Left forelimb (tissue), 1 donor: Measurements from ENCODE around the gene GLS.
"Not testable (repeated sequence)": the region's sequence is repeated elsewhere in the genome, so short reads cannot be mapped to it uniquely, and the experiment has no call there.

Experiments
- DNase-seq: peaks from one replicate; pipeline ENCODE4 v3.0.0-alpha.2; 2018; ENCODE audit warnings: low spot score

Gene GLS

GRCh38 chr2:190856985-190857384, 23.6 kb upstream of the GLS start:
- DNase-seq: no peak

DNA sequence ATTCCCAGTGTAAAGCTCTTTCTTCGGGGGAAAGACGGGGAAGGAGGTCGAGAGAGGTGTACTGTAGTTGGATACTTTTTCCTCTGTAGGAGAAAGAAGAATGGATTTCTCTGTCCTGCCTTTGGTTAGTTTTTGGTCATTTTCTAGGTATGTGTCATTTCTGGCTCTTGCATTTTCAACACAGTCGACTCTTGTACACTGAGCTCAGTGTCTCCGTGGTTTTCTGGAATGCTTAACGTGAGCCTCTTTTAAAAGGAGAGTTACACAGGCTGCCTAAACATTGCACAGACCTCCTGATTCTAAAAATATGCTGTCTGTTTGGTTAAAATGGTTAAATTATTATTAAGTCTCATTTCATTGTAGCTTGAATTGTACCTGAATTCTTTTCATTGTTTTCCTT, 21.8 kb upstream of the GLS start:
- DNase-seq: no peak

DNA sequence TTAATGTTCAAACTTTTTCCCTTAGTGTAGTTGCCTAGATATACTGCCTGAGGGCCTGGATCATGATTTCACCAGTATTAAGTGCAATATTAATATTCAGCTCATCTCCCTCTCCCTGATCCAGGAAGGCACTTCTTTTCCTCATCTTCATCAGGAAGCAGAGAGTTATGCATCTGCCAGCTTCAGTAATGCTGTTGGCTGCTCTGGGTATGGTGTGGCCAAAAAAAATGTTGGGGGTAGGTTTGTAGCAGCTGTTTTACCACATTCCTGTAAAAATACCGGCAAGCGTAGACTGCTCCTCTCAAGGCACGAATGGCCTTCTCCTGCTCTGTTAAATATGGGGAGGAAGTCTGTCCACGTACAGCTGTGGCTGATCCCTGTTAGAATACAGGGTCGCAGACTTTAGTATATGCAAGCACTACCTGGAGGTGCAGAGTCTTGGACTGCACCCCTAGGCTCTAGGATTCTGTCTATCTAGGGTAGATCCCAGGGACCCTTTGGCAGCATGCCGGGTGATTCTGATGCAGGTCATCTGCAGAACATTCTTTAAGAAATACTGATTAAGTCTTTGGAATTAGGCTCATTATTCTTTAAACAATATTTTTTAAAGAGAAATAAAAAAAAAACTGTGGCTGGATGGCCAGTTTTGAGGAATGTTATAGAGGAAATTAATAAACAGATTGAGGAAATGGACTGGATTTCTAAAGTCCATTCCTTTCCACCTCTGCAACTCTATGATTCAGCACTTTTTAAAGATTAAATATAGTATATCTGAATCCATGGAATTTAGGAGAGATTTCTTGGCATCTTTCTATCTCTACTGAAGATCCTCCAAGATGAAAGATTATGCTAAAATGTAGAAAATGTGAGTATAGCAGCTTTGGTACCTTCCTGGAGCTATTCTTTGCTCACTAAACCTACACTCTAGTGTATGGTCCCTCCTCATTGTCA, 21.0 kb upstream of the GLS start:
- DNase-seq: no peak

- no peak for DNase-seq
Measured at GRCh38 chr2:190860985-190861680, 19.5 kb upstream of the GLS start.

DNA sequence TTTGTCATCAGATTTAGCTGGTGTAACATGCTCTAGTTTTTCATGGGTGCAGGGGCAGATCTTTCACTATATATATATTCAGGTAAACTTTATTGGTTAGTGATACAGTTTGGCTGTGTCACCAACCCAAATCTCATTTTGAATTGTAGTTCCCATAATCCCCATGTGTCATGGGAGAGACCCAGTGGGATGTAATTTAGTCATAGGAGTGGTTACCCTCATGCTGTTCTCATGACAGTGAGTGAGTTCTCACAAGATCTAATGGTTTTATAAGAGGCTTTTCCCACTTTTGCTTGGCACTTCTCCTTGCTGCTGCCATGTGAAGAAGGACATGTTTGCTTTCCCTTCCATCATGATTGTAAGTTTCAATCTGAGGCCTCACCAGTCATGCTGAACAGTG, 18.5 kb upstream of the GLS start:
- not testable (repeated sequence) for DNase-seq

DNA sequence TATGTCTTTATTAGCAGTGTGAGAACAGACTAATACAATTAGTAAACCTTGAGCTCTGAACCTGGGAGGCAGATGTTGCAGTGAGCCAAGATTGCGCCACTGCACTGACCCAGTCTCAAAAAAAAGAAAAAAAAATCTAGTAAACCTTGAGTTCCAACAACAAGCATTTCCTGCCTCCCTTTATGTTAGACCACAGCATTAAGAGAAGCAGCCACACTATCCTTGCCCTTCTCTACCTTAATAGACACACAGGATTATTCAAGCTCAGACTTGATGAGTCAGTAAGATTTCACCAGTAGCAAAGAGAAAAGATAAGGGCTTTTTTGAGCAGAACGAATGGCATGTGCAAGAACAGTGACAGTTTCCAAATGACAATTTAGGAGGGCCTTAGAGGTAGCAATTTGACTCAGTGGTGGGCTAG, 18.0 kb upstream of the GLS start:
- no peak for DNase-seq

DNA sequence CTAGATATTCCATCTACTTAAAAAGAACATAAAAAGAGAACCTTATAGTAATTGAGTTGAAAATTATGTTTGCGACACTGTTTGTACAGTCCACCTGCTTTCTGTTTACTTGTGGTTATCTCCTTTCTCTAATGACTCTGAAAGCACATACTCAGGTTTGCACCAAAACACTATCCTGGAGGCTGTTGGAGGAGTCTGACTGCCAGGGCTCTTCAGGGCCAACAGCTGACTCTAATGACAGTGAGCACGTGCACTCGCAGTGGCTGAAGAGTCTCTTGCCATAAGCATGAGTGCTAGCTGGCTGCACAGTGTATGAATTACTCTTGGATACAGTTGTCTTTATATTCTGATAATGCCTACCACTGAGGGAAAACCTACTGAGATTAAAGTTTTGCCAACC, 16.7 kb upstream of the GLS start:
- DNase-seq: no peak

GRCh38 chr2:190864375-190864774, 16.2 kb upstream of the GLS start:
- no peak for DNase-seq

- no peak for DNase-seq
Measured at GRCh38 chr2:190867212-190867611, 13.4 kb upstream of the GLS start.

DNA sequence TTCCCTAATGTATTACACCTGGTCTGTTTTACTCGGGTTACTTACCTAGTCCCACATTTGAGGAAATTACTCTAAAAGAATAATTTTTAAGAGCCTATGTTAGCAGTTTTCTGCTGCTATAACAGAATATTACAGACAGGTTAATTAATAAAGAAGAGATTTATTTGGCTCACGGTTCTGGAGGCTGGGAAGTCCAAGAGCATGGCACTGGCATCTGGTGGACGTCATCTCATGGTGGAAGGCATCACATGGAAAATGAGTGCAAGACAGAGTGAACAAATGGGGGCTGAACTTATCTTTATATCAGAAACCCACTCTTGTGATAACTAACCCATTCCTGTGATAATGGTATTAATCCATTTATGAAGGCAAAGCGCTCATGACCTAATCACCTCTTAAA, 12.8 kb upstream of the GLS start:
- DNase-seq: no peak

DNA sequence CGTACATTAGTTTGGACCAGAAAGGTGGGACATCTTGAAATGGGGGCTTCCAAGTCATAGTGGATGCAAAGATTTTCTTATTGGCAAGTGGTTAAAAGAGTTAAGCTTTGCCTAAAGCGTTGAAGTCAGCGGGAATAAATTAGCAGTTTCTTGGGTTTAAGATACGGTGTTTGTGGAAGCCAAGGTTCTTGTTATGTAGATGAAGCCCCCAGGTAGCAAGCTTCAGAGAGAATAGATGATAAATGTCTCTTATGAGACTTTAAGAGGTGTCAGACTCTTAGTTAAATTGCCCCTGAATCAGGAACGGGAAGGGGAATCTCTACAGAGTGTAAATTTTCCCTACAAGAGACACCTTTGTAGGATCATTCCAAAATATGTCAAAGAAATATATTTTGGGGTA, 10.9 kb upstream of the GLS start:
- no peak for DNase-seq

- DNase-seq: not testable (repeated sequence)
Measured at GRCh38 chr2:190873451-190873850, 7.2 kb upstream of the GLS start.

- no peak for DNase-seq
Measured at GRCh38 chr2:190875891-190876290, 4.7 kb upstream of the GLS start.

GRCh38 chr2:190876631-190877030, 4.0 kb upstream of the GLS start:
- DNase-seq: no peak

DNA sequence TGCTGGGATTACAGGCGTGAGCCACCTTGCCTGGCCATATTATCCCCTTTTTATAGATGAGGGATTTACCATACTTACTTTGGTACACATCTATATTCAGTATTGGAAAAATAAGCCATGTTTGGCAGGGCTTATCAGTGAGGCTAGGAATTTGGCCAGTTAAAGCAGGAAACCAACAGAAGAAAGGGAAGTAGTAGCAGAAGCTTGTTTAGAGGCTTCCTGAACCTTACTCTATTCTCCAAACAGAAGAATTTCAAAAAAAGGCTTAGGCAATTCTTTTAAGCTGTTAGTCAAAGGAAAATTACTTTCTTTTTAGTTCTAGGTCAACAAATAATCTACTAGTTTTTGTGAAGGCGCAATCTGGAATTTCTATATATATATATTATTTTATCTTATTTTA, 3.2 kb upstream of the GLS start:
- DNase-seq: no peak

GRCh38 chr2:190879474-190880377, 895 bp upstream of the GLS start:
- DNase-seq: no peak

- no peak for DNase-seq
Measured at GRCh38 chr2:190881084-190881597, 520 bp downstream of the GLS start.

GRCh38 chr2:190881598-190882410, 1.2 kb downstream of the GLS start:
- peak; percentile 84 for DNase-seq

- DNase-seq: no peak
Measured at GRCh38 chr2:190882411-190882766, 1.8 kb downstream of the GLS start.

DNA sequence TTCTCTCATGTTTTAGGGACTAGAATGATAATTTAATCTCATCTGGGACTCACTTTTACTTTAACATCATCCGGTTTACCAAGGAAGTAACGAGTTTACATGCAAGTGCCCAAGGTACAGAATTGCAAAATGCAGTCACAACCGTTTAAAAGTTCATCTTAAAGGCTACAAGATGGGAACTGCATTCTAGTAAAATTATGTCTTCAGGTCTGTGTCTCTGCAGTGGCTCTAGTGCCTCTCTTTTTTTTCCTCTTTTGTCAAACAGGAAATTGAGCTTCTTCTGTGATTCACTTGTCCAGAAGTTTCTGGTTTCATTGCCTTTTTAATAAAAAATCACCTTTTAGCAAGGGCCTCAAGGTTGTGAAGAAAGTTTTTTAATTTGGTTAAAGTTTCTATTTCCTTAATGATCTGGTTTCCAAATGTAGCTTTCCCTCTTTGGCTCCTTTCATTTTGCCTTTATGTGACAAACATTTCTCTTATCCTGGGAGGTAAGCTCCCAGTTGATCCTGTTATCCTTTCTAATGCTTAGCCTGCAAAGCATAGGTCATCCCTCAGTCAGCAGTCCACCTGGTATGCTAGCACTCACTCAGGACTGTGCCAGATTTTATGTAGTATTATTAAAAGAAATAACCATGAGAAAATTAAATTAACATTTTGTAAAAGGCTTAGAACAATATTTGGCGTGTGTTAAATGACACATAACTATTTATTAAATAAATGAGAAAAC, 2.4 kb downstream of the GLS start:
- no peak for DNase-seq

DNA sequence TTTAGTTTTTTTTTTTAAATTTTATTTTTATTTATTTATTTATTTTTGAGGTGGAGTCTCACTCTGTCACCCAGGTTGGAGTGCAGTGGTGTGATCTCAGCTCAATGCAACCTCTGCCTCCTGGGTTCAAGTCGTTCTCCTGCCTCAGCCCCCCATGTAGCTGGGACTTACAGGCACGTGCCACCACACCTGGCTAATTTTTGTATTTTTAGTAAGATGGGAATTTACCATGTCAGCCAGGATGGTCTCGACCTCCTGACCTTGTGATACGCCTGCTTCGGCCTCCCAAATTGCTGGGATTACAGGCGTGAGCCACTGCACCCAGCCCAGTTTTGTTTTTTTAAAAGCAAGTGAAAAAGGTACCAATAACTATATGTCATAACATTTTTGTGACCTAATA, 5.2 kb downstream of the GLS start:
- DNase-seq: not testable (repeated sequence)
